SK-N-MC (cell line): ENCODE measurements around the gene CFAP53.

ENCODE experiments used
- EZH2 ChIP-seq: fragments of 200-600 bp; sonication (generic); IDR thresholded peaks from one replicate; pipeline ENCODE4 v1.6.1; 2017; ENCODE audit warnings: antibody characterized with exemption
- POLR2AphosphoS5 ChIP-seq: IDR thresholded peaks from 2 replicates; pipeline ENCODE4 v1.6.1; 2012; ENCODE audit warnings: mild to moderate bottlenecking, low read depth, low read length, borderline replicate concordance

GRCh38 chr18:50181590-50181989 is 84.7 kb downstream of the CFAP53 start:
- TF ChIP-seq EZH2 (no peak), POLR2AphosphoS5 (no peak)
